Stromal cell of bone marrow (primary cell): ENCODE measurements around the gene SCMH1.
A peak's percentile ranks its signal among the peaks of the same experiment; 100 is the strongest.

Experiments
- DNase-seq: peaks from one replicate; pipeline ENCODE4 v3.0.0-alpha.2; 2012; ENCODE audit warnings: low read depth

SCMH1 gene

DNA sequence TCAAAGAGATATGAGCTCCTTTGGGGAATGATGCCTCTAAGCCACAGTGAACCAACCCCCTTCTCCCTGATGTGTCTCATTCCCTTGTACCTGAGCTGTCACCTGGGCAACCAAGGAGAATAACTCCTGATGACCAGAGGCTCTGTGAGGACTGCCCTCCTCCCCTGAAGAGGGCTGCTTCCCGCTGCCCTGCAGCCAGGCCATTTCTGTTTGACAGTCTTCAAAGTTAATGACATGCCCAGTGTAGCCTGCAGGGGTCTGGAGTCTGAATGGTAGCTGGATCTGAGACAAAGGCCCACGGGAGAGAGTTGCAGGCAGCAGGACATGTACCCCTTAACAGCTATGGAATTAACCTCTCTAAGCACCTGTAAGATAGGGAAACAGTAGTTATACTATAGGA is 217.2 kb downstream of the SCMH1 start:
- no peak for DNase-seq

GRCh38 chr1:41023279-41023990 is 218.7 kb downstream of the SCMH1 start:
- DNase-seq: no peak

DNA sequence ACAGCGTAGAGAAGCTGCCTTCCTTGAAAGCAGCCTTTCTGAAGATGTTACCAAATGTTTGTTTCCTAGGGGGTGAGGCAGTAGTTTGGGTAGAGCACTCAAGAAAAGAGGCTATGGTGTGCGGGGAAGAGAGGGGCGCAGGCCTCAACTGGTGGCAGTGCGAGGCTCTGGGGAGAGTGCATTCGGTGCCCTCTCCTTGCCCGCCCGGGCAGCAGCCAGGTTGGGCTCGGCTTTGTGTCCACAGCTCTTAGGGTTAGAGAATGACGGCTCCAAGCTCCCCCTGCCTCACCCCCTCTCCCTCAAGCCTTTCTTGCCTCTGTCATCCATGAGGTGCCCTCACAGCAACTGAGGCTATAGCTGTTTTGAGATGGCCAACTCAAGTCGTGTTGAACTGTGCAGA is 219.7 kb downstream of the SCMH1 start:
- DNase-seq: no peak

GRCh38 chr1:41021526-41022308 is 220.4 kb downstream of the SCMH1 start, which contains the start of gene SLFNL1:
Gene SLFNL1 (minus strand): TSS chr1:41021725. CDS start chr1:41020660, 1,065 bp downstream.
- DNase-seq: no peak

- DNase-seq: no peak
These were observed 221.5 kb downstream of the SCMH1 start for GRCh38 chr1:41020654-41021053.

- no peak for DNase-seq
These were observed 222.0 kb downstream of the SCMH1 start for GRCh38 chr1:41020109-41020576.

DNA sequence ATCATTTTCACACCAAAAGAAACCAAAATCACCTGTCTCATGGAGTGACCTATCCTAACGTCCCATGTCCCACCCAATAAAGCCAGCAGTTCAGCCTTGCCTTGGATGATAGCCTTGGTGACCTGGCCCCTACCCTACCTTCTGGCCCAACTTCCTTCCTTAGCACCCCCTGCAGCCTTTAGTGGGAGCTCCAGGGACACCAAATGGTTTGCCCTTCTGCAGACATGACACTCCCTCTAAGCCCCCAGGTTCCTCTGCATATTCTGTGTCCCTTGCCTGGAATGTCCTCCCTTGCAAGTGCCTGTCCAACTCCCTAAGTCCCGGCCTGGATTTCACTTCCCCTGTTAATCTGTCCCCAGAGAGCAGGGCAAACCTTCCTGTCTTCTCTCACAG is 222.8 kb downstream of the SCMH1 start:
- DNase-seq: no peak

DNA sequence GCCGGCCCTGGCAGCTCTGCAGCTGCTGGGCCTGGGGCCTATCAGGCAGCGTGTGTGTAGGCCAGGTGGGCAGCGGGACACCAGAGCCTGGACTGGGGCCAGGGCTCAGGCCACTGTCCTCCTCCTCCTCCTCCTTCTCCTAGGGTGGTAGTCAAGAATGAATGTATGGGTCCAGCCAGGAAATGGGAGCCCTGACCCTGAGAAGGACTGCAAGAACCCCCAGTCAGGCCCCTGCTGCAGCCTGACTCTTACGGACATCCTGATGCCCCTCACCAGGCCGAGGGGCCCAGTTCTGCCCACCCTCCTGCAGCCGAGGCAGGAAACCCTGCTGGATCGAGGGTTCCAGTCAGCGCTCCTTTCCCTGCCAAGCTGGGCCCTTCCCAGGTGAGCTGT is 224.1 kb downstream of the SCMH1 start:
- DNase-seq: no peak

DNA sequence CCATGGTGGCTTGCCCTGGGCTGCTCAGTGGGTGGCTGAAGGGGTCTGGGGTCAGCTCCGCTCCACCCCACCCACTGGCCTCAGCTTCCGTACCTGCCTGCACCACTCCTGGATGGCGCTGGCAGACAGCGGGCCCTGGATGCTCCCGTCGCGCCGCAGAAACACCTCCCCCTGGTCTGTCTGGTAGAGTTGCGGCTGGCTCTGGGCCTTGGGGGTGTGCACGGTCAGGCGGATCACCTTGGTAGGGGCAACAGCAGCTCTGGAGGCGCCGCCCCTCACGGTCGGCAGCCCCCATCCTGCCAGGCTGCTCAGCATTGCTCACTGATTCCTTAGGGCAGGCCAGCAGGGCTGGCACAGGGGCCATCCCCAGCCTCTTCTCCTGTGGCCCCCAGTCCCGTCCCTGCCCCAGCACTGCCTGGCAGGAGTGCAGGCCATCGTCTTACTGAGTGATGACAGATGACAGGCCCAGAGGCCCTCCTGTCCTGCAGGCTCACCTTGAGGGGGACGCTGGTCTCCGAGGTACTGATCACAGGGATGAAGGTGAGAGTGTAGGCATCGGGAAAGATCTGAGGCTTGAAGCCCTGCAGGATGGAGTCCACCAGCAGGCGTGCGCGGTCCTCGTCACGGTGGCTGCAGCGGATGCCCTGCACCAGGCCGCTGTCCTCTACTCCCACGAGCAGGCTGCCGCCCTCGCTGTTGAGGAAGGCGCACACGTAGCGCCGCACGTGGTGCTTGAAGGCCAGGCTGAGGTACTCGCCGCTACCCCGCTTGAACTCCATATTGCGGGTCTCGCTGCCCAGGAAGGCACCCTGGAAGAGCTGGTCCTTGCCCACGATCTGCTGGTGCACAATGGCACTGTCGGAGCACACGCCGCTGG is 224.7 kb downstream of the SCMH1 start:
- no peak for DNase-seq

DNA sequence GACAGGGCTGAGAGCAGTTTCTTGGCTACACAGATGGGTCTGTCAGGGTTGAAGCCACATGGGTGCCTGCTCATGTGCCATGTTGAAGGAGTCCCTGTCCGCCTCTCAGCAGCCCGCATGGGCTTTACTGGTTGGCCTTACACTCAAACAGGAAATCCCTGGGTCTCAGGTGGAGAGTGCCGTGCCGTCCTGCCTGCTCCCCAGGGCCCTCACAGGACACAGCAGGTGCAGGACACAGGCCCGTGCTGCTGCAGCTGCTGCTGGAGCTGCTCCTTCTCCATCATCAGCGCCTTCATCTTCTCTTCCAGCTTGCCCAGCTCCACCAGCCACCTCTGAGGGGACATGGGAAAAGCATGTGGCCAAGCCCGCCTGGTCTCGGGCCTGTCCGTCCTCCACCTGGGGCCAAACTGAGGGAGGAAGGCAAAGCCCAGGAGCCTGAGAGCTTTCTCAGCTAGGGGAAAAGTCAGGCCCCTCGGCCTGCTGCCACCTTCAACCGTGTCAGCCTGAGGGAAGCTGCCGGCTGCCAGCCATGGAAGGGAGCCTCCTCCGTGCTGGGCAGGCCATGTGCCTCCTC is 226.1 kb downstream of the SCMH1 start:
- no peak for DNase-seq

DNA sequence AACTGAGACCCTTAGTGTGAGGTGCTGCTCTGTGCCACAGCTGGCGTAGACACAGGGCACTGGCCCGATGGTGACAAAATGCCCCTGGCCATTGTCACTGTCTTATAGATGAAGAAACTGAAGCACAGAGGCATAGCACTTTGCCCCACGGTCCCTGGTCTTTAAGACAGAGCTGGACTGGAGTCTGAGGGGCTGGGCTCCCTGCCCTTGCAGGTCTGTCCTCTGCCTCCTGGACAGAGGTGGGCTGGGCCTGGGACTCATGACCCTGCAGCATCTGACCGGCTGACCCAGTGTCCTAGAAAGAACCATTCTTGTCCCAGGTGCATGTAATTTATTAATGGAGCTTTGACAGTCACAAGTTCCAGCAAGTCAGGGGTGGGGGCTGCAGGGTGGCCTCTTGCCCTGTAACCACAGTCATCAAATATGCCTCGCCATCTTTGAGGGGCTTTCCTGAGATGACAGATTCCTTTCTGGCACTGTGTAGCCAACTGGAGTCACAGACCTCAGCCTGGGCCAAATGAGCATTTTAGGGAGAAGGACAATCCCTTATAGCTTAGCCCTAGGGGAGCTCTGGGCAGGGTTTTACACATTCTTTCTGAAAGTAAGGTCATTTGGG is 226.7 kb downstream of the SCMH1 start:
- DNase-seq: no peak

DNA sequence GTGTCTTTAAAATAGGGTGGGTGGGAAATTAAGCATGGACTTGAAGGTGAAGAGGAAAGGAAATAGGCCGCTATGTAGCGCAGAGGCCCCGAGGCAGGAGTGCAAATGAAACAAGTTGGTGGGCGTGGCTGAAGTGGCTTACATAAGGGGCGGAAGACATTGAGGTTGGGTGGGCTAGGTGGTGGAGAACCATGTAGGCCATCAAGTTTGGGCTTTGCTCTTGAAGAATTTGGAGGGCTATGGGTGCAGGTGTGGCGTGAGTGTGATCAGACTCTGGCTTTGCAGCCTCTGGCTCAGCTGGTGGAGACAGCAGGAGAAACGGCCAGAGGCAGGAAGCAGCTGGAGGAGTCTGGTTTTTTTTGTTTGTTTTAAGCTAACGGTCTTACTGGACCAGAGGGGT is 227.2 kb downstream of the SCMH1 start:
- DNase-seq: no peak

GRCh38 chr1:41013796-41014195 is 228.3 kb downstream of the SCMH1 start:
- DNase-seq: no peak

GRCh38 chr1:41013024-41013423 is 229.1 kb downstream of the SCMH1 start:
- no peak for DNase-seq

GRCh38 chr1:41010345-41010744 is 231.8 kb downstream of the SCMH1 start:
- no peak for DNase-seq

DNA sequence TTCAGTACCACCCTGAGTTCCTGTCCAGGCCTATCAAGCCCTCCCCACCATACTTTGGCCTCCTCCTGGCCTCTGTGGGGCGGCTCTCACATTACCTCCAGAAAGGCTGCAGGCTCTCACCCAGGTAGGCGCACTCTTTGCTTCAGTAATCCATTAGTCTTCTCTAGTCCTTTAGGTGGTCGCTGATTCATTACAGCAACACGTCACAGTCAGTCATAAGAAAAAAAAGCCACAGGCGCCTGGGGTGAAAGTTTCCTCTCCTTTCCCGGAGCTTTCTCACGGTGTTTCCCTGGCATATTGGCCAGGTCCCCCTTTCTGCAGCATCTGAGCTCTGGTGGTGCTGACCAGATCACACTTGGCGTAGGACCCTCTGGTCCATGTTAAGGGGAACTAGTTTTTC is 232.6 kb downstream of the SCMH1 start:
- DNase-seq: no peak

DNA sequence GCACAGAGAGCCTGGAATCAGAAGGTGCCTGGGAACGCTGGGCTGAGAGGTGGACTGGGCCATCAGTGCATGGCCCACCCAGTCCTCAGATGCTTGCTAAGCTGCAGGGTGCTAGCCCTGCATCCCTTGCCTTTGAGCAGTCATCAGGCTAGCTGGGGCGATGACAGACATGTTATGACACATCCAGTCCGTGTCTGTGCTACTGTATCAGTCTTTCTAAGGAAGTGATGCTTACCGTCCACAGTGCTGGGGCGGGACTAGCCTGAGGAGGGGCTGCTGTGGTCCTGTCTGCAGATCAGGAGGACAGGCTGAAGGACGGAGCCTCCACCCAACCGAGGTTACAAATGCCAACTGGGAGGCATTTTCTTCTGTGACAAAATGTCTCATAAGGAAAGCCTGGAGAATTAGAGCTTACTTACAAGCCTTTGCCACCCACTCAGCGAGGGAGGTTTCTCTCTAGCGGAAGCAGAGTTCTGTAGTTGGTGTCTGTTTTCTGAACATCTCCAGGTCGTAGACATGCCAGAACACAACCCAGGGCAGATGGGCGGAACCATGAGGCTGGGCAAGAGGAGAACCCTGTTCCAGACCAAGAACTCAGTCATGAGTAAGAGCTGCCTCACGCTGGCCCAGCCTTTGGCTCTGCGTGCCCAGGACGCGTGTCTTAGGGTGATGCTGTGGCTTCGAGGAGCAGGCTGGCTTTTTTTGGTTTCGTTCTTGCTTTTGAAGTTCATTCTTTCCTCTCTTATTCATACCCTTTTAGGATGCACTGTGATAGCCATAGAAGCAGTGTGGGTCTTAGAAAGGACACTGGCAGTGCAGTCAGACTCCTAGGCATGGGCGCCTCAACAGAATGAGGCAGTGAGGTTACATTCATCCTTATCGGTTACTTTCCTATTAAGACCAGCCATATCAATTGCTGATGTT is 234.9 kb downstream of the SCMH1 start:
- peak; percentile 10 for DNase-seq

DNA sequence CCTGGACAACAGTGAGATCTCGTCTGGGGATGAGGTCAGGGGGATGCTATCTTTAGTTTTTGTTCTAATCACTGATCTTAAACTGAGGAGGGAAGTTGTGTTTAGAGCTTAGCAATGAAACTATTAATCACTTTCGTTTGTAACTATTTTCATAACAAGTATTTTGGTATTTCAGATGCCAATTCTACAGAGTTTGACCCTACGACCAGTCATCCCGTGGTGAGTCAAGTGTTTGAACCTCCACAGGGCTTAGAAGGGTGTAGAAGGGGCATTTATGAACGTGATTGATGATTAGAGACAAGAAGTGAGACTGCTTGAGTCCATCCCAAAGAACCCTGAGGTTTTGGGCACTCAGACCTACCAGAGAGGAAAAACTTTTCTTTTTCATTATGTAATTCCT is 236.2 kb downstream of the SCMH1 start:
- no peak for DNase-seq

- peak; percentile 98 for DNase-seq
These were observed 238.4 kb downstream of the SCMH1 start for GRCh38 chr1:41003640-41004220.

GRCh38 chr1:41003127-41003639 is 238.9 kb downstream of the SCMH1 start:
- no peak for DNase-seq
